Caco-2 (cell line): ENCODE results near the gene MACC1. TPM values are rescaled to one million over a fixed set of nuclear protein-coding genes. Genes with fewer than 3 reads are reported as not detected.

ENCODE experiments used
- BruUV-seq: library from RNA; stranded (reverse); fragments of 400-500 nt; replicated peaks from 2 replicates; lab custom pipeline; 2021; lab: Mats Ljungman, UMichigan
- CTCF ChIA-PET: fragments of 300-600 bp; sonication (Branson Sonifier 250); formaldehyde crosslinking; loops from one replicate; lab custom pipeline; 2022; ENCODE audit warnings: antibody characterized with exemption; lab: Charles Lee
- POLR2A ChIA-PET: fragments of 300-600 bp; sonication (Branson Sonifier 250); formaldehyde crosslinking; loops from one replicate; lab custom pipeline; 2022; ENCODE audit warnings: antibody characterized with exemption; lab: Charles Lee
- DNase-seq, 2 experiments: peaks; one replicate each; pipeline versions ENCODE4 v3.0.0 to v3.0.0-alpha.2; 2020 to 2022
- H3K27me3 ChIP-seq: replicated peaks from 2 replicates; pipeline ENCODE4 v1.6.0; 2011; ENCODE audit warnings: low read length; ENCODE audit not compliant: control insufficient read depth, insufficient read depth
- H3K36me3 ChIP-seq: 2 replicates; pipeline ENCODE4 v1.5.1; 2011; ENCODE audit warnings: low read length; ENCODE audit not compliant: control insufficient read depth, insufficient read depth
- H3K4me1 ChIP-seq: fragments of 250-450 bp; sonication (Bioruptor Pico); 2 replicates; pipeline ENCODE4 v1.5.1; 2020; ENCODE audit warnings: mild to moderate bottlenecking
- H3K4me3 ChIP-seq: 2 replicates; pipeline ENCODE4 v1.5.1; 2011; ENCODE audit warnings: low read depth, mild to moderate bottlenecking, control low read depth, low read length
- H3K9me3 ChIP-seq: fragments of 250-450 bp; sonication (Bioruptor Pico); 2 replicates; pipeline ENCODE4 v1.5.1; 2020; ENCODE audit warnings: mild to moderate bottlenecking, moderate library complexity
- H3K27ac Mint-ChIP-seq: one replicate; pipeline ENCODE4 v1.8.0; 2022; ENCODE audit warnings: mixed read lengths; ENCODE audit not compliant: unreplicated experiment
- H3K27me3 Mint-ChIP-seq: one replicate; pipeline ENCODE4 v1.8.0; 2022; ENCODE audit warnings: mixed read lengths; ENCODE audit not compliant: insufficient read depth, unreplicated experiment
- H3K36me3 Mint-ChIP-seq: one replicate; pipeline ENCODE4 v1.8.0; 2022; ENCODE audit warnings: mild to moderate bottlenecking, mixed read lengths; ENCODE audit not compliant: insufficient read depth, unreplicated experiment
- H3K4me1 Mint-ChIP-seq: one replicate; pipeline ENCODE4 v1.8.0; 2022; ENCODE audit warnings: low read depth, mixed read lengths; ENCODE audit not compliant: unreplicated experiment
- H3K4me3 Mint-ChIP-seq: one replicate; pipeline ENCODE4 v1.8.0; 2022; ENCODE audit warnings: mild to moderate bottlenecking, moderate library complexity, mixed read lengths; ENCODE audit not compliant: unreplicated experiment
- H3K9me3 Mint-ChIP-seq: one replicate; pipeline ENCODE4 v1.8.0; 2022; ENCODE audit warnings: mixed read lengths; ENCODE audit not compliant: unreplicated experiment
- intact Hi-C: fragments of 100-400 bp; cut with micrococcal nuclease; formaldehyde crosslinking; loops from one replicate; pipeline ENCODE4 v1.10.0; 2022; ENCODE audit not compliant: unreplicated experiment
- total RNA-seq: library from RNA; stranded (reverse); gene quantifications from 2 replicates; pipeline ENCODE4 v1.2.3, GENCODE V29; 2022
- TF ChIP-seq, protein P1 (sequence below), 2 experiments: fragments of 200-600 bp in 1 of 2; IDR thresholded peaks; 1 replicate in 1 of 2; 2 replicates in 1 of 2; pipeline versions ENCODE4 v1.5.1 to v1.8.0; 2011 to 2022; ENCODE audit warnings: antibody characterized with exemption in 1 of 2, control low read depth in 1 of 2, inconsistent platforms in 1 of 2, low read depth in 1 of 2, low read length in 1 of 2, mild to moderate bottlenecking in 1 of 2, moderate library complexity in 1 of 2; ENCODE audit not compliant: insufficient read depth in 1 of 2, severe bottlenecking in 1 of 2, unreplicated experiment in 1 of 2

MACC1 gene
- total RNA-seq, 1 experiment from 2014 or later: 87.7 TPM

DNA sequence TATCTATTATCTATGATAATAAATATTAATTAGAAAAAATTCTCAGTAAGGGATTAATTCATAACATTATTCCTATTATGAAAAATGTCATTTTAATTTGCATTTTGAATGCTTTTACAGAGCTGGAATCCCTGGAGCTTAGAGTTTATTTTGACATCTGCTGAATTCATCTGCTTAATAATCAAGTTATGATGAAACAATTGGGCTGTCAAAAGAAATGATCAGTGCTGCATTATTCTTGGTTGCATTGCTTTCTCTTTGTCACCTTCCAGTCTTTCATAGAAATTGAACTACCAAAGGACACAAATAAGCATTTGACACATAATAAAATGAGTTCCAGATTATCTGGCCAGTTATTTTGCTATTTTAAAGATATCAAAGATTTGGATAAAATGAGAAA lies 40.0 kb upstream of the MACC1 start:
- Mint-ChIP-seq H3K4me3 (no peak overlapping the region), H3K27ac (no peak overlapping the region), H3K9me3 (no peaks in the 10 kb centered on the region), H3K27me3 (no peaks in the 10 kb centered on the region), H3K4me1 (peaks cover 6% of the 10 kb centered on the region), H3K36me3 (peaks cover 4% of the 10 kb centered on the region)
- TF ChIP-seq, protein P1, sequence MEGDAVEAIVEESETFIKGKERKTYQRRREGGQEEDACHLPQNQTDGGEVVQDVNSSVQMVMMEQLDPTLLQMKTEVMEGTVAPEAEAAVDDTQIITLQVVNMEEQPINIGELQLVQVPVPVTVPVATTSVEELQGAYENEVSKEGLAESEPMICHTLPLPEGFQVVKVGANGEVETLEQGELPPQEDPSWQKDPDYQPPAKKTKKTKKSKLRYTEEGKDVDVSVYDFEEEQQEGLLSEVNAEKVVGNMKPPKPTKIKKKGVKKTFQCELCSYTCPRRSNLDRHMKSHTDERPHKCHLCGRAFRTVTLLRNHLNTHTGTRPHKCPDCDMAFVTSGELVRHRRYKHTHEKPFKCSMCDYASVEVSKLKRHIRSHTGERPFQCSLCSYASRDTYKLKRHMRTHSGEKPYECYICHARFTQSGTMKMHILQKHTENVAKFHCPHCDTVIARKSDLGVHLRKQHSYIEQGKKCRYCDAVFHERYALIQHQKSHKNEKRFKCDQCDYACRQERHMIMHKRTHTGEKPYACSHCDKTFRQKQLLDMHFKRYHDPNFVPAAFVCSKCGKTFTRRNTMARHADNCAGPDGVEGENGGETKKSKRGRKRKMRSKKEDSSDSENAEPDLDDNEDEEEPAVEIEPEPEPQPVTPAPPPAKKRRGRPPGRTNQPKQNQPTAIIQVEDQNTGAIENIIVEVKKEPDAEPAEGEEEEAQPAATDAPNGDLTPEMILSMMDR (IDR thresholded peaks at IDR 0.05; ENCODE audit: insufficient read depth in 1 of 2, low read depth in 1 of 2, low read length in 1 of 2, severe bottlenecking in 1 of 2, unreplicated experiment in 1 of 2): no peak
- Histone ChIP-seq H3K4me3 (no peak overlapping the region), H3K36me3 (no peaks in the 10 kb centered on the region), H3K4me1 (no peaks in the 10 kb centered on the region), H3K9me3 (no peaks in the 10 kb centered on the region), H3K27me3 (no peaks in the 10 kb centered on the region)
- BruUV-seq: no TSS peak
- intact Hi-C loops: no loop called here
- no peak for DNase-seq
- ChIA-PET CTCF (no interaction called here), POLR2A (no interaction called here)

DNA sequence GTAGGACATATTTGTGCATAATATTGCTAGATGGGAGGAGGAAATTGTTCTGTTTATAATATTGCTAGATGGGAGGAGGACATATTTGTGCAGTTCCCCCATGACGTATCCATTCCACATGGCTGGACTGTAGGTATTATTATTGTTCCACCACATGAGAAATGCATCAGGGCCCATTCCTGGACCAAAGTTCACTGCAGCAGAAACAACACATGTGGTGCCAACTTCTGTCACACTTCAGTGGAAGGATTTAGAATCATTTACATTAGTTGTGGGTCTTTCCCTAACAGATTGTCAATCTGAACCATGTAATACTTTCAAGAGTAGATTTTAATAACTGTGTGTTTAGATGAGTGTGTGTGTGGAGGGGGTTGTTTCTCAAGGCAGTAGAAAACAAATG lies 32.7 kb upstream of the MACC1 start:
- Mint-ChIP-seq H3K27me3 (no peaks in the 10 kb centered on the region), H3K4me1 (no peaks in the 10 kb centered on the region), H3K36me3 (no peaks in the 10 kb centered on the region), H3K4me3 (no peak overlapping the region), H3K27ac (no peak overlapping the region), H3K9me3 (peaks cover 14% of the 10 kb centered on the region)
- no peak for DNase-seq
- intact Hi-C loops: no loop called here
- Histone ChIP-seq H3K4me1 (no peaks in the 10 kb centered on the region), H3K36me3 (no peaks in the 10 kb centered on the region), H3K4me3 (no peak overlapping the region), H3K27me3 (no peaks in the 10 kb centered on the region), H3K9me3 (no peaks in the 10 kb centered on the region)
- BruUV-seq: no TSS peak
- TF ChIP-seq, protein P1 (IDR thresholded peaks at IDR 0.05; ENCODE audit: insufficient read depth in 1 of 2, low read depth in 1 of 2, low read length in 1 of 2, severe bottlenecking in 1 of 2, unreplicated experiment in 1 of 2): no peak
- CTCF ChIA-PET: no interaction called here
- POLR2A ChIA-PET: no interaction called here

DNA sequence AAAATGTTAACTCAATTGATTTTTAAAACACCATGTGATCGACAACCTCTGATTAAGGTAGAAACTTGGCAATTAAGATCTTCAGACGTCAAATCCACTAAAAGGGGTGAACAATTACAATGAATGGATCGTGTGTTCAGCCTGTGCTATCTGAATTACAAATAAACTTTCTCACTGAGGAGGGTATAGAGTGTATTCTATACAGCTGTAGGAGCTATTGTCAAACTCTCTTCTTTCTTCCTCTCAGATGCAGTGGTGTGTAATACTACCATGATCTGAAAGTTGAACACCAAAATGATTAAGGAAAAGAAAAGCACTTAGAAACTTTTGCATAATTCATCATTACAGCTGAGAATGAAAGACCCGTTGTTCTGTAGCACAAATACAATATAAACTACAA lies 32.2 kb upstream of the MACC1 start:
- DNase-seq: no peak
- no peaks in the 10 kb centered on the region for H3K9me3 ChIP-seq
- POLR2A ChIA-PET: no interaction called here
- no peaks in the 10 kb centered on the region for H3K27me3 ChIP-seq
- no peaks in the 10 kb centered on the region for H3K36me3 Mint-ChIP-seq
- peaks cover 14% of the 10 kb centered on the region for H3K9me3 Mint-ChIP-seq
- H3K4me1 Mint-ChIP-seq: no peaks in the 10 kb centered on the region
- CTCF ChIA-PET: no interaction called here
- BruUV-seq: no TSS peak
- TF ChIP-seq, protein P1 (IDR thresholded peaks at IDR 0.05; ENCODE audit: insufficient read depth in 1 of 2, low read depth in 1 of 2, low read length in 1 of 2, severe bottlenecking in 1 of 2, unreplicated experiment in 1 of 2): no peak
- intact Hi-C loops: no loop called here
- H3K4me3 ChIP-seq: no peak overlapping the region
- H3K4me1 ChIP-seq: no peaks in the 10 kb centered on the region
- H3K36me3 ChIP-seq: no peaks in the 10 kb centered on the region
- H3K27ac Mint-ChIP-seq: no peak overlapping the region
- H3K4me3 Mint-ChIP-seq: no peak overlapping the region
- H3K27me3 Mint-ChIP-seq: no peaks in the 10 kb centered on the region
